ENCODE measurements around the gene RASAL1.

DNA sequence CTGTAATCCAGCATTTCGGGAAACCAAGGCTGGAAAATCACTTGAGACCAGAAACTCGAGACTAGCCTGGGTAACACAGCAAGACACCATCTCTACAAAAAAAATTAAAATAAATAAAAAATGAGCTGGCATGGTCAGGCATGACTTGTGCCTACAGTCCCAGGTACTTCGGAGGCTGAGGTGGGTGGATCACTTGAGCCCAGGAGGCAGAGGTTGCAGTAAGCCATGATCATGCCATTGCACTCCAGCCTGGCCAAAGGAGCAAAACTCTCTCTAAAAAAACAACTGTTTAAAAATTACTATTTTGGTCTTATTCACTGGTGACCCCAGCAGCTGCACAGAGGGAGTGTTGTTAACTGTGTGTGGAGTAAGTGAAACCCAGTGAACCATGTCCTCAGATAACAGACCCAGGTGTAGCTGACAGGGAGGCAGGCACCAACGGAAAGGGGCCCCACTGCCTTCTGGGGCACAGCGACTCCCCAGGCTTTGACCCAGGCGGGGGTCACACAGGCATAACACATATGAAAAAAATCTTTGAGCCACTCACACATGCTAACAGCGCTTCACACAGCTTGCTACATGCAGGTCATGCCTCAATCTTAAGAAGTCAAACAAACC, 37.6 kb upstream of the RASAL1 start:
- TF ChIP-seq, protein P1, sequence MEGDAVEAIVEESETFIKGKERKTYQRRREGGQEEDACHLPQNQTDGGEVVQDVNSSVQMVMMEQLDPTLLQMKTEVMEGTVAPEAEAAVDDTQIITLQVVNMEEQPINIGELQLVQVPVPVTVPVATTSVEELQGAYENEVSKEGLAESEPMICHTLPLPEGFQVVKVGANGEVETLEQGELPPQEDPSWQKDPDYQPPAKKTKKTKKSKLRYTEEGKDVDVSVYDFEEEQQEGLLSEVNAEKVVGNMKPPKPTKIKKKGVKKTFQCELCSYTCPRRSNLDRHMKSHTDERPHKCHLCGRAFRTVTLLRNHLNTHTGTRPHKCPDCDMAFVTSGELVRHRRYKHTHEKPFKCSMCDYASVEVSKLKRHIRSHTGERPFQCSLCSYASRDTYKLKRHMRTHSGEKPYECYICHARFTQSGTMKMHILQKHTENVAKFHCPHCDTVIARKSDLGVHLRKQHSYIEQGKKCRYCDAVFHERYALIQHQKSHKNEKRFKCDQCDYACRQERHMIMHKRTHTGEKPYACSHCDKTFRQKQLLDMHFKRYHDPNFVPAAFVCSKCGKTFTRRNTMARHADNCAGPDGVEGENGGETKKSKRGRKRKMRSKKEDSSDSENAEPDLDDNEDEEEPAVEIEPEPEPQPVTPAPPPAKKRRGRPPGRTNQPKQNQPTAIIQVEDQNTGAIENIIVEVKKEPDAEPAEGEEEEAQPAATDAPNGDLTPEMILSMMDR (IDR thresholded peaks at IDR 0.05), result no peak
- TF ChIP-seq POLR2A (IDR thresholded peaks at IDR 0.05) (no peak), EP300 (IDR thresholded peaks at IDR 0.05) (no peak)
